Skeletal muscle tissue (tissue), 4 donors: ENCODE results near the gene SMIM38. TPM values are rescaled to one million over a fixed set of nuclear protein-coding genes. Genes with fewer than 3 reads are reported as not detected.

Experiments
- H3K27ac ChIP-seq: one replicate; pipeline ENCODE4 v1.7.0; 2013; ENCODE audit warnings: mild to moderate bottlenecking, low read depth, low read length, inconsistent platforms
- H3K27me3 ChIP-seq, 3 donors: one replicate each; pipeline ENCODE4 v1.7.0; 2013; ENCODE audit warnings: low read length in 3 of 3; ENCODE audit not compliant: control insufficient read depth in 3 of 3, insufficient read depth in 3 of 3
- H3K36me3 ChIP-seq, 3 donors: one replicate each; pipeline ENCODE4 v1.7.0; 2013; ENCODE audit warnings: low read length in 3 of 3; ENCODE audit not compliant: control insufficient read depth in 3 of 3, insufficient read depth in 3 of 3
- H3K4me1 ChIP-seq, 3 donors: one replicate each; pipeline ENCODE4 v1.7.0; 2013; ENCODE audit warnings: low read length in 3 of 3, mild to moderate bottlenecking in 3 of 3; ENCODE audit not compliant: control insufficient read depth in 3 of 3, insufficient read depth in 3 of 3
- H3K4me3 ChIP-seq, 3 donors: one replicate each; pipeline ENCODE4 v1.7.0; 2013; ENCODE audit warnings: low read length in 3 of 3
- H3K9ac ChIP-seq, 3 donors: one replicate each; pipeline ENCODE4 v1.7.0; 2013; ENCODE audit warnings: low read length in 3 of 3, mild to moderate bottlenecking in 3 of 3, moderate library complexity in 2 of 3, low read depth in 1 of 3
- H3K9me3 ChIP-seq, 3 donors: one replicate each; pipeline ENCODE4 v1.7.0; 2013; ENCODE audit warnings: low read length in 3 of 3; ENCODE audit not compliant: control insufficient read depth in 3 of 3
- total RNA-seq: library from RNA; depleted of rRNA; stranded (reverse); fragments of >200 nt; gene quantifications from one replicate; pipeline ENCODE4 v1.2.3, GENCODE V29; 2014
- donor health status: Osteomylitis.

SMIM38 gene
- total RNA-seq, 1 donor from 2014 or later: under 0.01 TPM

- Histone ChIP-seq H3K4me1 (peaks cover 0 to 4% (median 0%) of the 10 kb centered on the region in 3 donors), H3K36me3 (no peaks in the 10 kb centered on the region), H3K27ac (no peak overlapping the region), H3K9ac (no peak overlapping the region), H3K9me3 (peaks cover 0 to 11% (median 5%) of the 10 kb centered on the region in 3 donors), H3K27me3 (peaks cover 4 to 15% (median 6%) of the 10 kb centered on the region in 3 donors), H3K4me3 (no peak overlapping the region)
Measured at GRCh38 chr11:69189059-69189458, 33.3 kb downstream of the SMIM38 start.

- peaks cover 0 to 11% (median 5%) of the 10 kb centered on the region in 3 donors for H3K9me3 ChIP-seq
- H3K4me3 ChIP-seq: no peak overlapping the region
Measured at GRCh38 chr11:69190796-69191536, 35.2 kb downstream of the SMIM38 start.

GRCh38 chr11:69192301-69192721 is 36.6 kb downstream of the SMIM38 start:
- Histone ChIP-seq H3K27me3 (peaks cover 4 to 13% (median 7%) of the 10 kb centered on the region in 3 donors), H3K4me3 (no peak overlapping the region), H3K9me3 (peaks cover 0 to 8% (median 4%) of the 10 kb centered on the region in 3 donors), H3K27ac (no peak overlapping the region), H3K36me3 (no peaks in the 10 kb centered on the region), H3K4me1 (peaks cover 0 to 4% (median 0%) of the 10 kb centered on the region in 3 donors), H3K9ac (no peak overlapping the region)

More at GRCh38 chr11:69190796-69191536, 35.2 kb downstream of the SMIM38 start:
- peaks cover 0 to 4% (median 0%) of the 10 kb centered on the region in 3 donors for H3K4me1 ChIP-seq
- H3K27ac ChIP-seq: no peak overlapping the region
- no peaks in the 10 kb centered on the region for H3K36me3 ChIP-seq
- peaks cover 4 to 20% (median 6%) of the 10 kb centered on the region in 3 donors for H3K27me3 ChIP-seq
- H3K9ac ChIP-seq: no peak overlapping the region

GRCh38 chr11:69193151-69193550 is 37.4 kb downstream of the SMIM38 start:
- Histone ChIP-seq H3K4me1 (peaks cover 0 to 4% (median 0%) of the 10 kb centered on the region in 3 donors), H3K9me3 (no peaks in the 10 kb centered on the region), H3K4me3 (no peak overlapping the region), H3K27me3 (peaks cover 4 to 15% (median 10%) of the 10 kb centered on the region in 3 donors), H3K27ac (no peak overlapping the region), H3K36me3 (no peaks in the 10 kb centered on the region), H3K9ac (no peak overlapping the region)

- Histone ChIP-seq H3K27me3 (peaks cover 4 to 19% (median 14%) of the 10 kb centered on the region in 3 donors), H3K27ac (no peak overlapping the region), H3K36me3 (no peaks in the 10 kb centered on the region), H3K9me3 (peaks cover 0 to 2% (median 0%) of the 10 kb centered on the region in 3 donors), H3K4me3 (no peak overlapping the region), H3K4me1 (peaks cover 0 to 4% (median 0%) of the 10 kb centered on the region in 3 donors), H3K9ac (no peak overlapping the region)
Measured at GRCh38 chr11:69193629-69194028, 37.9 kb downstream of the SMIM38 start.

GRCh38 chr11:69194396-69194795 is 38.7 kb downstream of the SMIM38 start:
- no peak overlapping the region for H3K9ac ChIP-seq
- peaks cover 4 to 19% (median 19%) of the 10 kb centered on the region in 3 donors for H3K27me3 ChIP-seq
- H3K4me1 ChIP-seq: peaks cover 0 to 4% (median 0%) of the 10 kb centered on the region in 3 donors

GRCh38 chr11:69194956-69195355 is 39.2 kb downstream of the SMIM38 start:
- H3K4me1 ChIP-seq: peaks cover 0 to 4% (median 0%) of the 10 kb centered on the region in 3 donors
- H3K27me3 ChIP-seq: peaks cover 4 to 20% (median 20%) of the 10 kb centered on the region in 3 donors
- no peak overlapping the region for H3K27ac ChIP-seq
- peaks cover 0 to 3% (median 0%) of the 10 kb centered on the region in 3 donors for H3K9me3 ChIP-seq
- H3K36me3 ChIP-seq: no peaks in the 10 kb centered on the region
- no peak overlapping the region for H3K9ac ChIP-seq
- H3K4me3 ChIP-seq: no peak overlapping the region

More at GRCh38 chr11:69194396-69194795, 38.7 kb downstream of the SMIM38 start:
- no peak overlapping the region for H3K27ac ChIP-seq
- H3K9me3 ChIP-seq: peaks cover 0 to 3% (median 0%) of the 10 kb centered on the region in 3 donors
- H3K36me3 ChIP-seq: no peaks in the 10 kb centered on the region
- H3K4me3 ChIP-seq: no peak overlapping the region

- no peak overlapping the region for H3K4me3 ChIP-seq
- peaks cover 6 to 31% (median 22%) of the 10 kb centered on the region in 3 donors for H3K27me3 ChIP-seq
Measured at GRCh38 chr11:69195824-69196782, 40.4 kb downstream of the SMIM38 start.

GRCh38 chr11:69196783-69197169 is 41.0 kb downstream of the SMIM38 start:
- H3K4me3 ChIP-seq: no peak overlapping the region
- no peaks in the 10 kb centered on the region for H3K36me3 ChIP-seq
- H3K4me1 ChIP-seq: peaks cover 0 to 4% (median 0%) of the 10 kb centered on the region in 3 donors
- H3K27ac ChIP-seq: no peak overlapping the region
- peaks cover 0 to 3% (median 0%) of the 10 kb centered on the region in 3 donors for H3K9me3 ChIP-seq
- H3K9ac ChIP-seq: no peak overlapping the region
- peaks cover 11 to 38% (median 27%) of the 10 kb centered on the region in 3 donors for H3K27me3 ChIP-seq

More at GRCh38 chr11:69195824-69196782, 40.4 kb downstream of the SMIM38 start:
- H3K36me3 ChIP-seq: no peaks in the 10 kb centered on the region
- H3K4me1 ChIP-seq: peaks cover 0 to 4% (median 0%) of the 10 kb centered on the region in 3 donors
- H3K27ac ChIP-seq: no peak overlapping the region
- no peak overlapping the region for H3K9ac ChIP-seq
- H3K9me3 ChIP-seq: peaks cover 0 to 3% (median 0%) of the 10 kb centered on the region in 3 donors
